AG09319 (cell line): Measurements from ENCODE around the gene CDRT15L2.
"Not testable (repeated sequence)": the region's sequence is repeated elsewhere in the genome, so short reads cannot be mapped to it uniquely, and the experiment has no call there.

ENCODE experiments used
- DNase-seq: peaks from one replicate; pipeline ENCODE4 v3.0.0-alpha.2; 2010; ENCODE audit warnings: low read depth; ENCODE audit errors: extremely low read depth
- TF ChIP-seq, protein P1 (sequence below): IDR thresholded peaks from 2 replicates; pipeline ENCODE4 v1.5.1; 2011; ENCODE audit warnings: low read depth, mild to moderate bottlenecking, inconsistent platforms, low read length, moderate library complexity

The CDRT15L2 gene

GRCh38 chr17:20565711-20566110 lies 13.8 kb upstream of the CDRT15L2 start:
- TF ChIP-seq, protein P1, sequence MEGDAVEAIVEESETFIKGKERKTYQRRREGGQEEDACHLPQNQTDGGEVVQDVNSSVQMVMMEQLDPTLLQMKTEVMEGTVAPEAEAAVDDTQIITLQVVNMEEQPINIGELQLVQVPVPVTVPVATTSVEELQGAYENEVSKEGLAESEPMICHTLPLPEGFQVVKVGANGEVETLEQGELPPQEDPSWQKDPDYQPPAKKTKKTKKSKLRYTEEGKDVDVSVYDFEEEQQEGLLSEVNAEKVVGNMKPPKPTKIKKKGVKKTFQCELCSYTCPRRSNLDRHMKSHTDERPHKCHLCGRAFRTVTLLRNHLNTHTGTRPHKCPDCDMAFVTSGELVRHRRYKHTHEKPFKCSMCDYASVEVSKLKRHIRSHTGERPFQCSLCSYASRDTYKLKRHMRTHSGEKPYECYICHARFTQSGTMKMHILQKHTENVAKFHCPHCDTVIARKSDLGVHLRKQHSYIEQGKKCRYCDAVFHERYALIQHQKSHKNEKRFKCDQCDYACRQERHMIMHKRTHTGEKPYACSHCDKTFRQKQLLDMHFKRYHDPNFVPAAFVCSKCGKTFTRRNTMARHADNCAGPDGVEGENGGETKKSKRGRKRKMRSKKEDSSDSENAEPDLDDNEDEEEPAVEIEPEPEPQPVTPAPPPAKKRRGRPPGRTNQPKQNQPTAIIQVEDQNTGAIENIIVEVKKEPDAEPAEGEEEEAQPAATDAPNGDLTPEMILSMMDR = no peak

DNA sequence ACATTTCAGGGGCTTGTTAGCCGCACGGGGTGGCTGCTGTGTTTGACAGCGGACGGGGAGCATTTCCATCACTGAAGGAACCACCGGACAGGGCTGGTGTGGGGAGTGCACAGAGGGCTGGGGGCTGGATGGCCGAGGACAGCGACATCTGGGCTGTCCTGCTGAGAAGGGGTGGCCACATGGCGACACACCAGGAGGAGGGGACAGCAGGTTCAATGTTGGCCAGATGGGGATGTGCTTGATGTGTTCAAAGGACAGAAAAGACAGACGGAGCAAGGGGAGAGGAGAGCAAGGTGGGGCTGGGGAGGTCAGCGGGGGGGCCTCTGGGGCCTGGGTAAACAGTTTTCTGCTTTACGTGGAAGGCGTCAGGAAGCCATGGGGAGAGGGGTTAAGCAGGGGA lies 12.8 kb upstream of the CDRT15L2 start:
- not testable (repeated sequence) for DNase-seq

More at GRCh38 chr17:20565711-20566110, 13.8 kb upstream of the CDRT15L2 start:
- DNase-seq = no peak

DNA sequence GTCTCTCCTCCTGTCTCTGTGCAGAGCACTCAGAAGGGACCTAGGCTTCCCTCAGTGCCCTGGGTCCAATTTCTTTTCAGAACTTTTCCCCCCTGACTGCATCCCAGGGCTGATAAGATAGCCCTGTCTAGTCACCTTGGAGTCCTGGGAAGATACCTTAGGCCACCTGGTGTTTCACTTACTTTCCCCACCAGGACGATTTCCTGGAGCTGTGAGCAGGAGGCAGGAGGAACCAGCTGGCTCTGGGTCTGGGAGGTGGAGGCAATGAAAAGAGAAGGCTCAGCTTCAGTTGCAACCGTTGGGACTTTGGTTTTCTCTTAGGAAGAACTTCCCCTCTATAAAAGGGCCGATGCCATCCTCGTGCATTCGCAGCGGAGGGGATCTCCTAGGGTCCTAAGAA lies 12.1 kb upstream of the CDRT15L2 start:
- DNase-seq = not testable (repeated sequence)

- DNase-seq = not testable (repeated sequence)
Observed at GRCh38 chr17:20568604-20569003, 10.9 kb upstream of the CDRT15L2 start.

- DNase-seq = not testable (repeated sequence)
Observed at GRCh38 chr17:20571653-20572052, 7.9 kb upstream of the CDRT15L2 start.

DNA sequence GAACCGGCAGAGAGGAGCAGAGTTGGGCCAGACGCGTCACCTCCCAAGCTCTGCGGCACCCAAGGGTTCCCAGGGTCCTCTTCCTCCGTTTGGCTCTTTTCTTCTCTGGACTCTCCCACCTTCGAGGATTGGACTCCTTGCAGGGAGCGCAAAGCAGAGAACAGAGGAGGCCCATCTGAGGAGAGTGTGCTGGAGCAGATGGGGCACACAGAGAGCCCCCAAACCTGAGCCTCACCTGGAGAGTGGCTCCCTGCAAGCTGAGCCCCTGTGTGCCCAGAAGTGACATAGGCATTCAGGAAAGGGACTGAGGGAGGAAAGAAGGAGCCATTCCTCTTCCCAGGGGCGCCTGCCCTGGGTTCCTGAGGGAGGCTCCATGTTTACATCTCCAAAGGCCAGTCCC lies 6.3 kb upstream of the CDRT15L2 start:
- not testable (repeated sequence) for DNase-seq

GRCh38 chr17:20575071-20575470 lies 4.5 kb upstream of the CDRT15L2 start:
- not testable (repeated sequence) for DNase-seq

DNA sequence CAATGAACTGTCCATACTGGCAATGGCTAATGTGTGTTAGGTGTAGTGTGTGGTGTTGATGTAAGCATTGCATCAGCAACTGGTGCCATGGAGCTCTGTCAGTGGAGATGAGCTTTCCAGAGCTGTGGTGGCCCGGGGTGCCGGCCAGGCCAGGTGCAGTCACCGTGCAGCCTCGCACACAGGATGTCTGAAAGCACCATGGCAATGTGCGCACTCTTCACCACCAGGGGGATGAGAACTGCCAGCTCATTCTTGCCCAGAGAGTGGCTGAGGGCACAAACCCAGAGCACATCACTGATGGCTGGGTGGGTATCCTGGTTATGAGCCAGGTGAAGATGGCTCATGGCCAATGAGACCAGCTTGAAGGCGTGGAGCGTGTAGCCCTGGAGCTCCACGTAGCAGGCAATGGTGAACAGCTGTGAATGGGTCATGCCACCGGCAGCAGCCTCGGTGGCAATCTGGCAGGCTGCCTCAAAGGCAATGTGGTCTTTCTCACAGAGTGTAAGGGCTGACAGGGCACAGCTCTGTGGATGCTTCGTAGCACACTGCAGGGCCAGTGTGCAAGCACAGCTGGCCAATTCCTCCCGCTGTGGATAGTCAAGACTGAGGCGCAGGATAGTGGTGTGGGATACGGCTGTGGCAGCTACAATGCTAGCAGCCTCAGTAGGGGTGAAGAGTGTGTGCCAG lies 4.5 kb downstream of the CDRT15L2 start:
- DNase-seq = not testable (repeated sequence)

DNA sequence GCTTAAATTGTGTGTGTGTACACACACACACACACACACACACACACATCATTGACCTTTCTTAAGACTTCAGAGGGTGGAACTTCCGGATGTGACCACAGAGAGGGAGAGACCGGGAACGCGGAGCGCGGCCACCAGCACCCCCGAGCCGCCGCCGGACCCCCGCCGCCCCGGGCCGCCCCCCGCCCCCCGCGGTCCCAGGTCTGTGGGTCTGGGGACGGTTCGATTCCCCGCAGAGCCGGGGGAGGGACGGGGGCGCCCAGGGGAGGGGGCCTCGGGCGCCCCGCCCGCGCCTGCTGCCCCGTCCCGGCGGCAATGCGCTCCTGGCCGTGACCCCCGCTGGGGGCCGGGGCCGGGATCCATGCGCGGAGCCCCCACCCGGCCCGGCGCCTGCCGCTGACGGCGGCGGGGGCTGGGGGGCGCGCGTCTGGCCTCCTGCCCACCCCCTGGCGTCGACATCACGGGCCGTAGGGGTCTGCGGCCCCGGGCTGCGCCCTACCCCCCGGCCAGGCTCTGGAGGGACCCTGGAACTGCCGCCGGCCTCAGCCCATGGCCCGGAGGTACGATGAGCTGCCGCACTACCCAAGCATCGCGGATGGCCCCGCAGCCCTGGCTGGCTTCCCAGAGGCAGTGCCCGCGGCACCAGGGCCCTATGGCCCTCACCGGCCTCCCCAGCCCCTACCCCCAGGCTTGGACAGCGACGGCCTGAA lies 9.4 kb downstream of the CDRT15L2 start:
- not testable (repeated sequence) for DNase-seq

DNA sequence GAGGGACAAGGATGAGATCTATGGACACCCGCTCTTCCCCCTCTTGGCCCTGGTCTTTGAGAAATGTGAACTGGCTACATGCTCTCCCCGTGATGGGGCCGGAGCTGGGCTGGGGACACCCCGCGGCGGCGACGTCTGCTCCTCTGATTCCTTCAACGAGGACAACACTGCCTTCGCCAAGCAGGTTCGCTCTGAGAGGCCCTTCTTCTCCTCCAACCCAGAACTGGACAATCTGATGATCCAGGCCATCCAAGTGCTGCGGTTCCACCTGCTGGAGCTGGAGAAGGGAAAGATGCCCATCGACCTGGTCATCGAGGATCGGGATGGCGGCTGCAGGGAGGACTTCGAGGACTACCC lies 9.9 kb downstream of the CDRT15L2 start:
- DNase-seq = not testable (repeated sequence)

DNA sequence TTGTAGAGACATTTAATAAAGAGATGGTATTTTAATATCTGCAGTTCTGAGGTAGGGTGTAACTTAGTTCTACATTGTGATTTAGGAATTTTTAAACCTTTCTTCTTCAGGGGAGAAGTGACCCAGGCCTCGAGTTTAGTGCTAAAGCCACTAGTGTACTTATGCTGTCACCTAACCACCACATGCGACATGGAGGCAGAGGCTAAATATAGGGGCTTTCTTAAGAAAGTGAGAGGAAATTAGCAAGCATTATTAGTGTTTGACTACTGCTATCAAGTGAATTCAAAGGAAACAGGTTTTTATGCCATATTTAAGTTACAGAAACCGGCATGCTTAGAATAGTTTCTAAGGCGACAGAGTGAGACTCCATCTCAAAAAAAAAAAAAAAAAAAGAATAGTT lies 11.5 kb downstream of the CDRT15L2 start:
- not testable (repeated sequence) for DNase-seq

GRCh38 chr17:20605568-20605967 lies 26.0 kb downstream of the CDRT15L2 start:
- not testable (repeated sequence) for DNase-seq

- not testable (repeated sequence) for DNase-seq
Observed at GRCh38 chr17:20609490-20609889, 30.0 kb downstream of the CDRT15L2 start.

- DNase-seq = no peak
Observed at GRCh38 chr17:20611309-20611708, 31.8 kb downstream of the CDRT15L2 start.

More at GRCh38 chr17:20611309-20611708, 31.8 kb downstream of the CDRT15L2 start:
- TF ChIP-seq, protein P1 = no peak
